ENCODE results near the gene NDUFA8. TPM values are rescaled to one million over a fixed set of nuclear protein-coding genes. Genes with fewer than 3 reads are reported as not detected.
A peak's percentile ranks its signal among the peaks of the same experiment; 100 is the strongest.

NDUFA8 gene
- total and polyA plus RNA-seq, 9 of the 15 experiments (the other 6 are each of a cell fraction or from before 2014, with no cell fraction given) = 105 to 212 (median 133) TPM

GRCh38 chr9:122159026-122159924 lies at the start of gene NDUFA8, which contains the start of gene MORN5 (continued):
- TF ChIP-seq IRF9 (tag; IDR thresholded peaks at IDR 0.05) (no peak), CLOCK (CRISPR knock-in tag; IDR thresholded peaks at IDR 0.05; ENCODE audit: borderline replicate concordance) (no peak), SMAD3 (CRISPR knock-in tag; conservative IDR thresholded peaks at IDR 0.05) (no peak), ZKSCAN3 (CRISPR knock-in tag; IDR thresholded peaks at IDR 0.05) (no peak), LEF1 (IDR thresholded peaks at IDR 0.05) (no peak), SMARCA5 (IDR thresholded peaks at IDR 0.05) (no peak), MTA3 (IDR thresholded peaks at IDR 0.05; ENCODE audit: borderline replicate concordance) (peak; percentile 57; the same call in 1 of the 2 replicates), FOXJ2 (tag; IDR thresholded peaks at IDR 0.05) (peak; percentile 44; the same call in 1 of the 2 replicates), ZBTB40 (IDR thresholded peaks at IDR 0.05) (0 out of 2 replicates have a peak, but pooled peaks have one; percentile 18), ZBTB40 (CRISPR knock-in tag; IDR thresholded peaks at IDR 0.05) (no peak), ZBTB26 (CRISPR knock-in tag; IDR thresholded peaks at IDR 0.05) (no peak), KAT7 (CRISPR knock-in tag; IDR thresholded peaks at IDR 0.05; ENCODE audit: borderline replicate concordance) (no peak)

Measured in K562 (cell line).